Measurements from ENCODE around the gene RAPGEF2. TPM values are rescaled to one million over a fixed set of nuclear protein-coding genes. Genes with fewer than 3 reads are reported as not detected.

Gene RAPGEF2
- total and polyA plus RNA-seq, 10 of the 15 experiments (the other 5 are each of a cell fraction or from before 2014, with no cell fraction given): 0.31 to 24.0 (median 2.9) TPM

DNA sequence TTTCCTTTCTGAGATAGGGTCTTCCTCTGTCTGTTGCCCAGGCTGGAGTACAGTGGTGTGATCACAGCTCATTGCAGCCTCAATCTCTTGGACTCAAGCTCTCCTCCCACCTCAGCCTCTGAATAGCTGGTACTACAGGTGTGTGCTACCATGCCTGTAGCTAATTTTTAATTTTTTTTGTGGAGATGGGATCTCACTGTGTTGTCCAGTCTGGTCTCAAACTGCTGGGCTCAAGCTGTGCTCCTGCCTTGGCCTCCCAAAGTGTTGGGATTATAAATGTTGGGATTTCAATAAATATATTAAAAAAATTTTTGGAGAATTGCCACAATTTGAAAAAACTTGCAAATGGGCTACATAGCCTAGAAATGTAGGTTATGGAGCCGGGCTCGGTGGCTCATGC, 18.5 kb downstream of the RAPGEF2 start (continued):
- TF ChIP-seq, protein P1, sequence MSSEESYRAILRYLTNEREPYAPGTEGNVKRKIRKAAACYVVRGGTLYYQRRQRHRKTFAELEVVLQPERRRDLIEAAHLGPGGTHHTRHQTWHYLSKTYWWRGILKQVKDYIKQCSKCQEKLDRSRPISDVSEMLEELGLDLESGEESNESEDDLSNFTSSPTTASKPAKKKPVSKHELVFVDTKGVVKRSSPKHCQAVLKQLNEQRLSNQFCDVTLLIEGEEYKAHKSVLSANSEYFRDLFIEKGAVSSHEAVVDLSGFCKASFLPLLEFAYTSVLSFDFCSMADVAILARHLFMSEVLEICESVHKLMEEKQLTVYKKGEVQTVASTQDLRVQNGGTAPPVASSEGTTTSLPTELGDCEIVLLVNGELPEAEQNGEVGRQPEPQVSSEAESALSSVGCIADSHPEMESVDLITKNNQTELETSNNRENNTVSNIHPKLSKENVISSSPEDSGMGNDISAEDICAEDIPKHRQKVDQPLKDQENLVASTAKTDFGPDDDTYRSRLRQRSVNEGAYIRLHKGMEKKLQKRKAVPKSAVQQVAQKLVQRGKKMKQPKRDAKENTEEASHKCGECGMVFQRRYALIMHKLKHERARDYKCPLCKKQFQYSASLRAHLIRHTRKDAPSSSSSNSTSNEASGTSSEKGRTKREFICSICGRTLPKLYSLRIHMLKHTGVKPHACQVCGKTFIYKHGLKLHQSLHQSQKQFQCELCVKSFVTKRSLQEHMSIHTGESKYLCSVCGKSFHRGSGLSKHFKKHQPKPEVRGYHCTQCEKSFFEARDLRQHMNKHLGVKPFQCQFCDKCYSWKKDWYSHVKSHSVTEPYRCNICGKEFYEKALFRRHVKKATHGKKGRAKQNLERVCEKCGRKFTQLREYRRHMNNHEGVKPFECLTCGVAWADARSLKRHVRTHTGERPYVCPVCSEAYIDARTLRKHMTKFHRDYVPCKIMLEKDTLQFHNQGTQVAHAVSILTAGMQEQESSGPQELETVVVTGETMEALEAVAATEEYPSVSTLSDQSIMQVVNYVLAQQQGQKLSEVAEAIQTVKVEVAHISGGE (CRISPR knock-in tag; IDR thresholded peaks at IDR 0.05): no peak
- TF ChIP-seq BMI1 (IDR thresholded peaks at IDR 0.05; ENCODE audit: borderline replicate concordance) (no peak), KAT2A (conservative IDR thresholded peaks at IDR 0.05; ENCODE audit: control insufficient read depth, low read depth, low read length) (no peak), GABPA (IDR thresholded peaks at IDR 0.05; ENCODE audit: low read depth) (no peak), ZSCAN29 (IDR thresholded peaks at IDR 0.05) (no peak)

DNA sequence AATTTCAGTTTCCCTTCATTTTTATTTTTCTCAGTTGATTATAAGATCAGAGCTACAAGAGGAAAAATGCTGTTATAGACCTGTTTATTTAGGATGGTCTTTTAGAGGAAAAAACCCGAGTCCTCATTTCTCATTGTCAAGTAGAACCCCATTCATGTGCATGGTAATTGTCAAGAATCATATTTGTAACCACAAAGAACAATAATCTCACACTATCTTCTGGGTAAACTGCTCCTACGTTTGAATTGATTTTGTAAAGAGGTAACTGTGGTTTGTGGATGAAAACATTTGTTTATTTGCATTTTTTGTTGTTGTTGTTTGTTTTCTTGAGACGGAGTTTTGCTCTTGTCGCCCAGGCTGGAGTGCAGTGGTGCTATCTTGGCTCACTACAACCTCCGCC, 23.8 kb downstream of the RAPGEF2 start:
- no peak for ATAC-seq
- POLR2A ChIA-PET: no interaction called here
- peak overlapping the region; percentile 40; the same call in 1 of the 2 replicates for H3K27ac ChIP-seq (ENCODE audit: control insufficient read depth, insufficient read depth)
- no peak overlapping the region for H3K4me3 ChIP-seq
- FAIRE-seq: no peak
- BruUV-seq (replicated peaks): no TSS peak
- H3K27me3 ChIP-seq (replicated peaks in 1 of 2; ENCODE audit: control insufficient read depth in 2 of 2, insufficient read depth in 2 of 2, low read length in 1 of 2): no peaks in the 10 kb centered on the region
- WGBS (ENCODE audit: insufficient coverage, insufficient replicate concordance, low lambda C conversion rate, missing lambda C conversion rate): 70% methylated on average over 5 of the region's 5 CpGs
- no peaks in the 10 kb centered on the region; the same call in 2 of the 3 replicates for H3K9me3 ChIP-seq (replicated peaks; ENCODE audit: control insufficient read depth, insufficient read depth, low read length)
- no peak for DNase-seq (ENCODE audit: low read depth, low spot score)
- H3K79me2 ChIP-seq (ENCODE audit: control insufficient read depth, insufficient read depth, low read length): peaks cover 47% of the 10 kb centered on the region
- CTCF ChIA-PET: interaction anchor here (0.6 kb wide), 1 partner anchor 16 kb away, joined by 3 read pairs; no protein-coding TSS in a partner anchor
- no peak overlapping the region for H3K9ac ChIP-seq (ENCODE audit: control insufficient read depth, insufficient read depth, low read length)
- in situ Hi-C loops (cut with MboI): no loop called here
- RAD21 ChIA-PET (ENCODE audit: unreplicated experiment): no interaction called here
- H4K20me1 ChIP-seq (ENCODE audit: control insufficient read depth, insufficient read depth): no peaks in the 10 kb centered on the region
- intact Hi-C loops (cut with micrococcal nuclease; ENCODE audit: unreplicated experiment): no loop called here
- no peak overlapping the region for H3K4me2 ChIP-seq (ENCODE audit: control insufficient read depth, insufficient read depth)
- TF ChIP-seq RBBP5 (conservative IDR thresholded peaks at IDR 0.05): no peak
- H3K36me3 ChIP-seq (ENCODE audit: control insufficient read depth in 2 of 2, insufficient read depth in 2 of 2, low read length in 1 of 2): no peaks in the 10 kb centered on the region
- H3K4me1 ChIP-seq (ENCODE audit: control insufficient read depth, insufficient read depth, low read length): peaks cover 14% of the 10 kb centered on the region
- SMC1A ChIA-PET (ENCODE audit: uncharacterized antibody, unreplicated experiment): interaction anchor here (0.6 to 1.0 kb wide), 2 partner anchors 23 to 127 kb away, joined by 3 read pairs; no protein-coding TSS in a partner anchor
- H2AFZ ChIP-seq (ENCODE audit: control insufficient read depth, low read depth, low read length): no peak overlapping the region
